HepG2 (cell line): ENCODE results near the gene PHEX.

ENCODE experiments used
- ATM ChIP-seq: fragments of 450-650 bp; IDR thresholded peaks from 2 replicates; pipeline ENCODE4 v1.7.1; 2017; ENCODE audit warnings: mild to moderate bottlenecking, borderline replicate concordance
- CTCF ChIP-seq: sonication (generic); formaldehyde crosslinking; IDR thresholded peaks from 2 replicates; pipeline ENCODE4 v1.5.0; 2020; ENCODE audit warnings: mild to moderate bottlenecking, missing genetic modification reagents, moderate library complexity
- MLXIP ChIP-seq: sonication (generic); formaldehyde crosslinking; IDR thresholded peaks from 2 replicates; pipeline ENCODE4 v1.9.0; 2021; ENCODE audit warnings: missing genetic modification reagents, borderline replicate concordance
- POLR2G ChIP-seq: fragments of 200-400 bp; formaldehyde crosslinking; IDR thresholded peaks from 2 replicates; pipeline ENCODE4 v1.6.1; 2018; ENCODE audit warnings: mild to moderate bottlenecking, low read depth, low read length, moderate library complexity
- STAG1 ChIP-seq: sonication (generic); formaldehyde crosslinking; IDR thresholded peaks from 2 replicates; pipeline ENCODE4 v1.4.0; 2020; ENCODE audit warnings: missing genetic modification reagents
- STAT5B ChIP-seq: sonication (generic); formaldehyde crosslinking; IDR thresholded peaks from 2 replicates; pipeline ENCODE4 v1.4.0; 2020; ENCODE audit warnings: missing genetic modification reagents
- TARDBP ChIP-seq: sonication (generic); formaldehyde crosslinking; IDR thresholded peaks from 2 replicates; pipeline ENCODE4 v1.8.0; 2022; ENCODE audit warnings: mild to moderate bottlenecking, missing genetic modification reagents
- ZEB1 ChIP-seq: IDR thresholded peaks from 2 replicates; pipeline ENCODE4 v1.6.1; 2012; ENCODE audit warnings: mild to moderate bottlenecking, low read depth, inconsistent platforms; ENCODE audit not compliant: insufficient replicate concordance
- ZFX ChIP-seq: sonication (generic); formaldehyde crosslinking; IDR thresholded peaks from 2 replicates; pipeline ENCODE4 v1.4.0; 2020; ENCODE audit warnings: mild to moderate bottlenecking, low read depth, missing genetic modification reagents, moderate library complexity
- ZNF280B ChIP-seq: sonication (generic); formaldehyde crosslinking; IDR thresholded peaks from 2 replicates; pipeline ENCODE4 v1.5.0; 2020; ENCODE audit warnings: missing genetic modification reagents, mild to moderate bottlenecking, borderline replicate concordance
- ZNF75D ChIP-seq: sonication (generic); formaldehyde crosslinking; IDR thresholded peaks from 2 replicates; pipeline ENCODE4 v1.8.1; 2023; ENCODE audit warnings: missing genetic modification reagents, mild to moderate bottlenecking, borderline replicate concordance
- ZNF800 ChIP-seq: sonication (generic); formaldehyde crosslinking; IDR thresholded peaks from 2 replicates; pipeline ENCODE4 v1.4.0; 2020; ENCODE audit warnings: missing genetic modification reagents

GRCh38 chrX:22057667-22058066 lies 25.5 kb downstream of the PHEX start:
- TF ChIP-seq POLR2G, result no peak
- no peak for TF ChIP-seq MLXIP
- TF ChIP-seq CTCF, result no peak
- TF ChIP-seq STAT5B, result no peak
- TF ChIP-seq ZNF800 (CRISPR knock-in tag), result no peak
- no peak for TF ChIP-seq STAG1 (CRISPR knock-in tag)
- TF ChIP-seq ZFX (CRISPR knock-in tag), result no peak
- TF ChIP-seq ATM, result no peak
- TF ChIP-seq ZEB1, result no peak
- TF ChIP-seq ZNF75D, result no peak
- TF ChIP-seq ZNF280B, result no peak
- TF ChIP-seq TARDBP (CRISPR knock-in tag), result no peak
